Measurements from ENCODE around the gene PLAGL1. TPM values are rescaled to one million over a fixed set of nuclear protein-coding genes. Genes with fewer than 3 reads are reported as not detected.

The PLAGL1 gene
- total and polyA plus RNA-seq, 4 donors: 1.3 to 6.3 (median 2.0) TPM

- whole genome bisulfite sequencing: 92% methylated on average over 9 of the region's 9 CpGs
- no peak for TF ChIP-seq HNF4G (IDR thresholded peaks at IDR 0.05)
- TF ChIP-seq ATF3 (IDR thresholded peaks at IDR 0.05): no peak
- no peak for TF ChIP-seq JUND (IDR thresholded peaks at IDR 0.05)
- no peak for TF ChIP-seq HNF4A (conservative IDR thresholded peaks at IDR 0.05)
- no peak for TF ChIP-seq REST (IDR thresholded peaks at IDR 0.05)
- no peak for TF ChIP-seq CTCF (IDR thresholded peaks at IDR 0.05; ENCODE audit: low read depth, low read length, missing input control)
- Histone ChIP-seq H3K27me3 (ENCODE audit: control insufficient read depth in 4 of 4, insufficient read depth in 4 of 4, low read length in 3 of 4) (no peaks in the 10 kb centered on the region), H3K27ac (ENCODE audit: low read depth in 1 of 2, low read length in 2 of 2) (no peak overlapping the region), H3K36me3 (ENCODE audit: control insufficient read depth in 4 of 4, insufficient read depth in 3 of 4, low read depth in 1 of 4, low read length in 3 of 4) (no peaks in the 10 kb centered on the region), H3K4me3 (ENCODE audit: low read depth in 1 of 3, low read length in 3 of 3) (no peak overlapping the region), H3K9ac (ENCODE audit: low read depth in 1 of 2, low read length in 2 of 2) (no peak overlapping the region), H3K4me1 (ENCODE audit: control insufficient read depth in 4 of 4, insufficient read depth in 4 of 4, low read length in 3 of 4) (peaks cover 0 to 7% (median 0%) of the 10 kb centered on the region in 4 donors), H3K9me3 (ENCODE audit: control insufficient read depth in 4 of 4, low read length in 3 of 4) (no peaks in the 10 kb centered on the region)
- DNase-seq (ENCODE audit: low spot score): no peak
Observed at GRCh38 chr6:144008846-144009245, 787 bp upstream of the PLAGL1 start.

GRCh38 chr6:144007478-144008119 lies 460 bp downstream of the PLAGL1 start:
- peak overlapping the region; percentile 35 to 50 for H3K27ac ChIP-seq (ENCODE audit: low read depth in 1 of 2, low read length in 2 of 2)
- peak overlapping the region in 2 of 3 donors; percentile 29 to 56 for H3K4me3 ChIP-seq (ENCODE audit: low read depth in 1 of 3, low read length in 3 of 3)
- no peak for DNase-seq (ENCODE audit: low spot score)
- H3K27me3 ChIP-seq (ENCODE audit: control insufficient read depth in 4 of 4, insufficient read depth in 4 of 4, low read length in 3 of 4): no peaks in the 10 kb centered on the region
- peaks cover 0 to 5% (median 0%) of the 10 kb centered on the region in 4 donors for H3K9me3 ChIP-seq (ENCODE audit: control insufficient read depth in 4 of 4, low read length in 3 of 4)
- peak overlapping the region in 1 of 2 donors; percentile 27 for H3K9ac ChIP-seq (ENCODE audit: low read depth in 1 of 2, low read length in 2 of 2)
- H3K36me3 ChIP-seq (ENCODE audit: control insufficient read depth in 4 of 4, insufficient read depth in 3 of 4, low read depth in 1 of 4, low read length in 3 of 4): no peaks in the 10 kb centered on the region
- 51% methylated on average over 52 of the region's 52 CpGs for WGBS
- H3K4me1 ChIP-seq (ENCODE audit: control insufficient read depth in 4 of 4, insufficient read depth in 4 of 4, low read length in 3 of 4): peaks cover 0 to 3% (median 0%) of the 10 kb centered on the region in 4 donors
- TF ChIP-seq ATF3 (IDR thresholded peaks at IDR 0.05) (no peak), SP1 (IDR thresholded peaks at IDR 0.05) (no peak), RXRA (IDR thresholded peaks at IDR 0.05) (no peak), EGR1 (IDR thresholded peaks at IDR 0.05; ENCODE audit: low read depth in 2 of 2) (no peak), RAD21 (IDR thresholded peaks at IDR 0.05) (no peak), CTCF (IDR thresholded peaks at IDR 0.05; ENCODE audit: low read depth, low read length, missing input control) (no peak), FOXA1 (IDR thresholded peaks at IDR 0.05) (no peak), FOXA2 (IDR thresholded peaks at IDR 0.05) (no peak), GABPA (IDR thresholded peaks at IDR 0.05 in 1 of 2, conservative IDR thresholded peaks at IDR 0.05 in 1 of 2) (no peak), MAX (IDR thresholded peaks at IDR 0.05) (no peak), YY1 (IDR thresholded peaks at IDR 0.05) (no peak), REST (IDR thresholded peaks at IDR 0.05) (no peak), NR2F2 (IDR thresholded peaks at IDR 0.05) (no peak), TAF1 (conservative IDR thresholded peaks at IDR 0.05) (no peak)
